Suprapubic skin (tissue), 4 donors: ENCODE results near the gene MDGA2. TPM values are rescaled to one million over a fixed set of nuclear protein-coding genes. Genes with fewer than 3 reads are reported as not detected.

Experiments
- DNase-seq, 2 donors: peaks; one replicate each; pipeline ENCODE4 v3.0.0-alpha.2; 2019; ENCODE audit warnings: low spot score in 2 of 2
- H3K27ac ChIP-seq: fragments of 200-600 bp; sonication (generic); one replicate; pipeline ENCODE4 v1.5.1; 2019
- H3K27me3 ChIP-seq: fragments of 200-600 bp; sonication (generic); one replicate; pipeline ENCODE4 v1.5.1; 2019
- H3K36me3 ChIP-seq: fragments of 200-600 bp; sonication (generic); one replicate; pipeline ENCODE4 v1.5.1; 2019
- H3K4me1 ChIP-seq: fragments of 200-600 bp; sonication (generic); one replicate; pipeline ENCODE4 v1.5.1; 2019
- H3K4me3 ChIP-seq: fragments of 200-600 bp; sonication (generic); one replicate; pipeline ENCODE4 v1.5.1; 2019; ENCODE audit warnings: mild to moderate bottlenecking
- H3K9me3 ChIP-seq: fragments of 200-600 bp; sonication (generic); one replicate; pipeline ENCODE4 v1.5.1; 2019
- EP300 ChIP-seq: sonication (generic); formaldehyde crosslinking; IDR thresholded peaks from one replicate; pipeline ENCODE4 v1.6.1; 2017; ENCODE audit warnings: antibody characterized with exemption
- POLR2A ChIP-seq, 2 donors: fragments of 450-650 bp; IDR thresholded peaks; one replicate each; pipeline ENCODE4 v1.6.1; 2017; ENCODE audit warnings: antibody characterized with exemption in 2 of 2, mild to moderate bottlenecking in 2 of 2, moderate library complexity in 2 of 2
- POLR2AphosphoS5 ChIP-seq, 3 donors: sonication (generic); formaldehyde crosslinking; IDR thresholded peaks; one replicate each; pipeline ENCODE4 v1.6.1; 2017; ENCODE audit warnings: antibody characterized with exemption in 3 of 3
- WGBS: methylation state at CpG from one replicate; pipeline ENCODE4 v1.1.5; 2018; 5-methylcytosine and 5-hydroxymethylcytosine counted together
- total RNA-seq, 4 donors: library from RNA; depleted of rRNA; stranded (reverse); fragments of >200 nt; gene quantifications; one replicate each; pipeline ENCODE4 v1.1.0, GENCODE V29; 2016
- TF ChIP-seq, protein P1 (sequence below), 2 donors: fragments of 200-600 bp in 1 of 2; fragments of 450-650 bp in 1 of 2; sonication (generic) in 1 of 2; IDR thresholded peaks; one replicate each; pipeline ENCODE4 v1.5.1; 2016 to 2019; ENCODE audit warnings: antibody characterized with exemption in 2 of 2, mild to moderate bottlenecking in 1 of 2, moderate library complexity in 1 of 2

The MDGA2 gene
- total RNA-seq, 4 donors from 2014 or later: 0.16 to 1.5 (median 0.99) TPM; not detected in 1

DNA sequence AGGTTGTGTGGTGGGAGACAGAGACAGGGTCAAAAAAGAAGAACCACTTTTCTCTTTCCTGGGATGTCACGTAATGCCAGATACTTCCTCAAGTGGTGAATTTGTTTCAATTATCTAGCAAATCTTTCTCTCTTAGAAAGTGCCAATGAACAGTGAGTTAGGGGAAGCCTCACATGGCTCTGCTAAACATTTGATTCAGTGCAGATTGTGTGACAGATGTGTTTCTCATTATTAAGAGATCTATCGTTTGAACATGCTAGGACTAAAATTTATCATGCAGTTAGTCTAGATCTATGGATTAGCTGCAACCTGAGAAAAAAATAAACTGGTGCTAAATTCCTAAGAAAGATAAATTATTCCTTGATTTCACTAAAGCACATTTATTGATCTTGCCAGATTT lies 247.8 kb downstream of the MDGA2 start:
- Histone ChIP-seq H3K9me3 (no peaks in the 10 kb centered on the region), H3K27me3 (no peaks in the 10 kb centered on the region), H3K36me3 (no peaks in the 10 kb centered on the region), H3K27ac (no peak overlapping the region), H3K4me3 (no peak overlapping the region), H3K4me1 (no peaks in the 10 kb centered on the region)
- TF ChIP-seq, protein P1, sequence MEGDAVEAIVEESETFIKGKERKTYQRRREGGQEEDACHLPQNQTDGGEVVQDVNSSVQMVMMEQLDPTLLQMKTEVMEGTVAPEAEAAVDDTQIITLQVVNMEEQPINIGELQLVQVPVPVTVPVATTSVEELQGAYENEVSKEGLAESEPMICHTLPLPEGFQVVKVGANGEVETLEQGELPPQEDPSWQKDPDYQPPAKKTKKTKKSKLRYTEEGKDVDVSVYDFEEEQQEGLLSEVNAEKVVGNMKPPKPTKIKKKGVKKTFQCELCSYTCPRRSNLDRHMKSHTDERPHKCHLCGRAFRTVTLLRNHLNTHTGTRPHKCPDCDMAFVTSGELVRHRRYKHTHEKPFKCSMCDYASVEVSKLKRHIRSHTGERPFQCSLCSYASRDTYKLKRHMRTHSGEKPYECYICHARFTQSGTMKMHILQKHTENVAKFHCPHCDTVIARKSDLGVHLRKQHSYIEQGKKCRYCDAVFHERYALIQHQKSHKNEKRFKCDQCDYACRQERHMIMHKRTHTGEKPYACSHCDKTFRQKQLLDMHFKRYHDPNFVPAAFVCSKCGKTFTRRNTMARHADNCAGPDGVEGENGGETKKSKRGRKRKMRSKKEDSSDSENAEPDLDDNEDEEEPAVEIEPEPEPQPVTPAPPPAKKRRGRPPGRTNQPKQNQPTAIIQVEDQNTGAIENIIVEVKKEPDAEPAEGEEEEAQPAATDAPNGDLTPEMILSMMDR (IDR thresholded peaks at IDR 0.05): no peak
- no peak for TF ChIP-seq POLR2A (IDR thresholded peaks at IDR 0.05)
- TF ChIP-seq POLR2AphosphoS5 (IDR thresholded peaks at IDR 0.05): no peak
- TF ChIP-seq EP300: no peak
- no peak for DNase-seq
- 43% methylated on average over 2 of the region's 2 CpGs for WGBS

DNA sequence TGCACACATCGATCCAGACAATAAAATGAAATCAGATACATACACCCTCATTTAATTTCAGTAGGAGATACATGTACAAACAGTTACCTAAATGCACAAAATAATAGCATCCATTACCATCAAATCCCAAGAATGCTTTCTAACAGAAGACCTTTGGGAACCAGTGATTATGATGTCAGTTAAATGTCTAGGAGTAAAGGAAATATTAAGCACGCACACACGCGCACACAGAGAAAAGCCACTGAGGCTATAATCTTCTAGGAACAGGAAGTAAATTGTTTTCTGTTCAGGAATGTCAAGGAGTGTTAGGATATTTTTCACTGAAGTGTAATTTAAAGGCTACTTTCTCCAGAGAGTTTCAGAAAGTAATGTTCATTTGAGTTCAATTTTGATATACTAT lies 250.1 kb downstream of the MDGA2 start:
- DNase-seq: no peak
- Histone ChIP-seq H3K4me3 (no peak overlapping the region), H3K27ac (no peak overlapping the region), H3K9me3 (no peaks in the 10 kb centered on the region), H3K36me3 (no peaks in the 10 kb centered on the region), H3K27me3 (no peaks in the 10 kb centered on the region), H3K4me1 (no peaks in the 10 kb centered on the region)
- 54% methylated on average over 4 of the region's 4 CpGs for WGBS
- TF ChIP-seq EP300 (no peak), POLR2A (IDR thresholded peaks at IDR 0.05) (no peak), POLR2AphosphoS5 (IDR thresholded peaks at IDR 0.05) (no peak)
- TF ChIP-seq, protein P1 (IDR thresholded peaks at IDR 0.05): no peak

DNA sequence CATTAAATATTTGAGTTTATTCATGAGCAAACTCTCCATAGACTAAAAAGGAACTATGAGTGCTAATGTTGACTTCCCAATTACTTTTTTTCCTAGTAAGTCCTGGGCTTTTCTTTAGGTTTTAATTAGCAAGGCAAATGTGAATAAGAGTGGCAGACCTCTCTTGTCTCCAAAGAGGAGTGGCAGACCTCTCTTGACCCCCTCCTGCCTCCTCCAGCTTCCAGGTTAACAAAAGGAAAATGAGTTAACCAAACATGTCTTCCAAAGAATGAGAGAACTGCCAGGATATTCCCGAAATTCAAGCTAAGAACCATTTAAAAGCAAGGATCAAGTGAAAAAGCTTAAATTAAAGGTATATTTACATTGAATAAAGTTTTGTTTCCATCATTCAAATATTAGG lies 253.2 kb downstream of the MDGA2 start:
- H3K9me3 ChIP-seq: no peaks in the 10 kb centered on the region
- 67% methylated on average over 1 of the region's 1 CpG for WGBS
- DNase-seq: no peak
- H3K36me3 ChIP-seq: no peaks in the 10 kb centered on the region
- H3K27ac ChIP-seq: no peak overlapping the region
- H3K27me3 ChIP-seq: no peaks in the 10 kb centered on the region
- H3K4me1 ChIP-seq: no peaks in the 10 kb centered on the region
- TF ChIP-seq POLR2A (IDR thresholded peaks at IDR 0.05) (no peak), EP300 (no peak), POLR2AphosphoS5 (IDR thresholded peaks at IDR 0.05) (no peak)
- TF ChIP-seq, protein P1 (IDR thresholded peaks at IDR 0.05): no peak
- no peak overlapping the region for H3K4me3 ChIP-seq

DNA sequence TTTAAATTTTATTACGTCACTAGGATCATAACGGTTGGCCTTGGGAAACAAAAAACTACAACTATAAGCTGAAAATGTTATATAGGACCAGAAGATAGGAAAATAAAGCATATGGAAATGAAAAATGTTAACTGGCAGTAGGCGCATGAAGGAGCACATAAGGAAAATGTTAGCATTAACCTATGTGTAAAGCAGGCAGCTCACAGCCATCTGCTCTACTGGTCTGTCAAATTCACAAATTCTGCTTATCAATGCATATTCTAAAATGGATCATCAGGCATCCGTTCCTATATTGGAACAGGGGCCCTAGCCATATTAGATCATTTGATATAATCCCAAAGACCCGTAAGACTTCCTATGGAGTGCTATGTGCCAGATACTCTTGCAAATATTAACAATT lies 263.9 kb downstream of the MDGA2 start:
- 88% methylated on average over 5 of the region's 5 CpGs for WGBS
- no peak for DNase-seq
- H3K27ac ChIP-seq: no peak overlapping the region
- H3K9me3 ChIP-seq: no peaks in the 10 kb centered on the region
- no peak overlapping the region for H3K4me3 ChIP-seq
- no peak for TF ChIP-seq EP300
- TF ChIP-seq, protein P1 (IDR thresholded peaks at IDR 0.05): no peak
- no peak for TF ChIP-seq POLR2AphosphoS5 (IDR thresholded peaks at IDR 0.05)
- no peak for TF ChIP-seq POLR2A (IDR thresholded peaks at IDR 0.05)
- H3K36me3 ChIP-seq: no peaks in the 10 kb centered on the region
- H3K4me1 ChIP-seq: no peaks in the 10 kb centered on the region
- H3K27me3 ChIP-seq: no peaks in the 10 kb centered on the region

DNA sequence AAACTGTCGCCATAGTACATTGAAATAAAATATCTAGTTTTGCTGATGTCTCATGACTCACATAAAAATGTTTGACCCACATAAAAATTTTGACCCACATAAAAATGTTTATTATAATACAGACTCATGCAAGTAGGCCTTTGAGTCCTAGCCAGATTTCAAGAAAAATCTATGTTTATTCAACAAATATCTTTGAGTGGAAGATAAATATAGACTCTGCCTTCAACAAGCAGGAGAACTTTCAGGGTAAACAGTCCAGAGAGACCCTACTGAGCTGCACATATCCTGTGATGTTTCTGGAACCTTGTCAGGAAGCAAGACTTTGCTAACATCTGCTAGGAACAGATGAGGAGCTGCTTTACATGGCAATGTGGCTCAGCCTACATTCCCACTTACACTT lies 283.1 kb downstream of the MDGA2 start:
- Histone ChIP-seq H3K36me3 (no peaks in the 10 kb centered on the region), H3K4me3 (no peak overlapping the region), H3K9me3 (no peaks in the 10 kb centered on the region), H3K4me1 (no peaks in the 10 kb centered on the region), H3K27ac (no peak overlapping the region), H3K27me3 (no peaks in the 10 kb centered on the region)
- WGBS: 74% methylated on average over 1 of the region's 1 CpG
- DNase-seq: no peak
- no peak for TF ChIP-seq POLR2AphosphoS5 (IDR thresholded peaks at IDR 0.05)
- TF ChIP-seq EP300: no peak
- no peak for TF ChIP-seq POLR2A (IDR thresholded peaks at IDR 0.05)
- TF ChIP-seq, protein P1 (IDR thresholded peaks at IDR 0.05): no peak
